ENCODE measurements around the gene SELP.
"Not testable (repeated sequence)": the region's sequence is repeated elsewhere in the genome, so short reads cannot be mapped to it uniquely, and the experiment has no call there.

Gene SELP

GRCh38 chr1:169630006-169630405 lies at the start of gene SELP:
Gene SELP (minus strand): TSS chr1:169630124. CDS start chr1:169630074, 50 bp downstream.
- FAIRE-seq: no peak

GRCh38 chr1:169679692-169680091 lies 49.8 kb upstream of the SELP start:
- no peak for FAIRE-seq

GRCh38 chr1:169676001-169676400 lies 46.1 kb upstream of the SELP start:
- FAIRE-seq: no peak

GRCh38 chr1:169670836-169671235 lies 40.9 kb upstream of the SELP start:
- no peak for FAIRE-seq

- not testable (repeated sequence) for FAIRE-seq
Observed at GRCh38 chr1:169670244-169670643, 40.3 kb upstream of the SELP start.

GRCh38 chr1:169667699-169668596 lies 38.0 kb upstream of the SELP start:
- FAIRE-seq: not testable (repeated sequence)

- not testable (repeated sequence) for FAIRE-seq
Observed at GRCh38 chr1:169667227-169667639, 37.3 kb upstream of the SELP start.

- not testable (repeated sequence) for FAIRE-seq
Observed at GRCh38 chr1:169662680-169663079, 32.8 kb upstream of the SELP start.

- not testable (repeated sequence) for FAIRE-seq
Observed at GRCh38 chr1:169661066-169661465, 31.1 kb upstream of the SELP start.

GRCh38 chr1:169658777-169659176 lies 28.9 kb upstream of the SELP start:
- not testable (repeated sequence) for FAIRE-seq

GRCh38 chr1:169653873-169654272 lies 23.9 kb upstream of the SELP start:
- FAIRE-seq: no peak

GRCh38 chr1:169651035-169651434 lies 21.1 kb upstream of the SELP start:
- FAIRE-seq: no peak

GRCh38 chr1:169650551-169650950 lies 20.6 kb upstream of the SELP start:
- no peak for FAIRE-seq

- no peak for FAIRE-seq
Observed at GRCh38 chr1:169648709-169649108, 18.8 kb upstream of the SELP start.

GRCh38 chr1:169648187-169648586 lies 18.3 kb upstream of the SELP start:
- no peak for FAIRE-seq

- no peak for FAIRE-seq
Observed at GRCh38 chr1:169647512-169647911, 17.6 kb upstream of the SELP start.

- FAIRE-seq: no peak
Observed at GRCh38 chr1:169644297-169644696, 14.4 kb upstream of the SELP start.

GRCh38 chr1:169634877-169635276 lies 5.0 kb upstream of the SELP start:
- FAIRE-seq: no peak

- FAIRE-seq: no peak
Observed at GRCh38 chr1:169634145-169634544, 4.2 kb upstream of the SELP start.

- no peak for FAIRE-seq
Observed at GRCh38 chr1:169631249-169631648, 1.3 kb upstream of the SELP start.

- FAIRE-seq: no peak
Observed at GRCh38 chr1:169624912-169625311, 5.0 kb downstream of the SELP start.

- no peak for FAIRE-seq
Observed at GRCh38 chr1:169624122-169624521, 5.8 kb downstream of the SELP start.

GRCh38 chr1:169623132-169623926 lies 6.6 kb downstream of the SELP start:
- no peak for FAIRE-seq

GRCh38 chr1:169620565-169620964 lies 9.4 kb downstream of the SELP start:
- FAIRE-seq: no peak

Measured in G401.6 (cell line).